IMR-90 (cell line): Measurements from ENCODE around the gene HFE. TPM values are rescaled to one million over a fixed set of nuclear protein-coding genes. Genes with fewer than 3 reads are reported as not detected.

Source experiments
- ATAC-seq: fragments of 200-7000 bp; cut with Tn5 transposase; 2 replicates; pipeline ENCODE4 v1.9.1; 2020; ENCODE audit warnings: low read depth, mild to moderate bottlenecking, moderate library complexity
- BruUV-seq: library from RNA; stranded (reverse); fragments of 400-500 nt; replicated peaks from 2 replicates; lab custom pipeline; 2021; lab: Mats Ljungman, UMichigan
- CTCF ChIA-PET: fragments of 300-600 bp; formaldehyde crosslinking; extraction: SDS; loops from one replicate; lab custom pipeline; 2021; ENCODE audit warnings: antibody characterized with exemption; lab: Yijun Ruan, JAX
- POLR2A ChIA-PET: fragments of 300-600 bp; sonication (Branson Sonifier 250); formaldehyde crosslinking; loops from one replicate; lab custom pipeline; 2022; ENCODE audit warnings: antibody characterized with exemption; ENCODE audit not compliant: unreplicated experiment; lab: Charles Lee
- DNase-seq: peaks from one replicate; pipeline ENCODE4 v3.0.0; 2013
- H2AFZ ChIP-seq: replicated peaks from 2 replicates; pipeline ENCODE3; 2013; ENCODE audit warnings: low read length, mild to moderate bottlenecking; ENCODE audit not compliant: poor library complexity
- H2AK5ac ChIP-seq: 2 replicates; pipeline ENCODE4 v1.6.1; 2013; ENCODE audit warnings: low read depth, low read length, inconsistent platforms
- H2AK9ac ChIP-seq: replicated peaks from 2 replicates; pipeline ENCODE3; 2013; ENCODE audit warnings: mild to moderate bottlenecking, low read depth, low read length, moderate library complexity; ENCODE audit not compliant: poor library complexity
- H2BK120ac ChIP-seq: 2 replicates; pipeline ENCODE4 v1.6.1; 2013; ENCODE audit warnings: low read depth, low read length, inconsistent platforms
- H2BK15ac ChIP-seq: 3 replicates; pipeline ENCODE4 v1.6.1; 2013; ENCODE audit warnings: low read depth, low read length, inconsistent platforms
- H2BK20ac ChIP-seq: 2 replicates; pipeline ENCODE4 v1.6.1; 2013; ENCODE audit warnings: low read depth, mild to moderate bottlenecking, inconsistent platforms, low read length, moderate library complexity
- H2BK5ac ChIP-seq: 2 replicates; pipeline ENCODE4 v1.6.1; 2013; ENCODE audit warnings: mild to moderate bottlenecking, low read depth, low read length, inconsistent platforms; ENCODE audit not compliant: poor library complexity, severe bottlenecking
- H3K14ac ChIP-seq: replicated peaks from 2 replicates; pipeline ENCODE4 v1.6.1; 2013; ENCODE audit warnings: low read depth, low read length, inconsistent platforms
- H3K18ac ChIP-seq: 2 replicates; pipeline ENCODE4 v1.6.1; 2013; ENCODE audit warnings: low read depth, low read length, control low read depth
- H3K23ac ChIP-seq: 2 replicates; pipeline ENCODE4 v1.6.1; 2013; ENCODE audit warnings: low read depth, low read length, inconsistent platforms
- H3K27ac ChIP-seq: 2 replicates; pipeline ENCODE4 v1.5.1; 2013; ENCODE audit warnings: mild to moderate bottlenecking, control low read depth, low read length; ENCODE audit not compliant: insufficient read depth
- H3K27me3 ChIP-seq: 2 replicates; pipeline ENCODE4 v1.6.1; 2013; ENCODE audit warnings: low read length; ENCODE audit not compliant: control insufficient read depth, insufficient read depth
- H3K36me3 ChIP-seq: 2 replicates; pipeline ENCODE4 v1.6.1; 2013; ENCODE audit warnings: low read length, mixed read lengths; ENCODE audit not compliant: control insufficient read depth, insufficient read depth
- H3K4ac ChIP-seq: 2 replicates; pipeline ENCODE4 v1.6.1; 2013; ENCODE audit warnings: low read depth, low read length, inconsistent platforms
- H3K4me1 ChIP-seq: 2 replicates; pipeline ENCODE4 v1.6.1; 2013; ENCODE audit warnings: low read length, mixed read lengths; ENCODE audit not compliant: control insufficient read depth, insufficient read depth
- H3K4me2 ChIP-seq: 2 replicates; pipeline ENCODE4 v1.6.1; 2013; ENCODE audit warnings: low read depth, mild to moderate bottlenecking, control low read depth, low read length, moderate library complexity
- H3K4me3 ChIP-seq: 2 replicates; pipeline ENCODE4 v1.5.1; 2013; ENCODE audit warnings: low read depth, mild to moderate bottlenecking, control low read depth, low read length, moderate library complexity; ENCODE audit not compliant: insufficient read depth
- H3K56ac ChIP-seq: 2 replicates; pipeline ENCODE4 v1.6.1; 2013; ENCODE audit warnings: low read length, inconsistent platforms; ENCODE audit not compliant: insufficient read depth; ENCODE audit errors: extremely low read depth
- H3K79me1 ChIP-seq, 2 experiments: 2 replicates each; pipeline ENCODE4 v1.6.1; 2013; ENCODE audit warnings: low read length in 2 of 2, inconsistent platforms in 1 of 2, low read depth in 1 of 2
- H3K9ac ChIP-seq: 2 replicates; pipeline ENCODE4 v1.6.1; 2013; ENCODE audit warnings: low read depth, low read length, control low read depth
- H3K9me1 ChIP-seq: 2 replicates; pipeline ENCODE4 v1.6.1; 2013; ENCODE audit warnings: low read length, inconsistent platforms; ENCODE audit not compliant: insufficient read depth
- H3K9me3 ChIP-seq: 2 replicates; pipeline ENCODE4 v1.6.1; 2013; ENCODE audit warnings: low read length; ENCODE audit not compliant: control insufficient read depth, insufficient read depth
- H4K20me1 ChIP-seq: 2 replicates; pipeline ENCODE4 v1.6.1; 2013; ENCODE audit warnings: low read length, inconsistent platforms; ENCODE audit not compliant: insufficient read depth
- H4K5ac ChIP-seq: 2 replicates; pipeline ENCODE4 v1.6.1; 2013; ENCODE audit warnings: mild to moderate bottlenecking, low read depth, low read length, control low read depth
- H4K8ac ChIP-seq, 2 experiments: 2 replicates each; pipeline ENCODE4 v1.6.1; 2013; ENCODE audit warnings: low read depth in 2 of 2, low read length in 2 of 2, control low read depth in 1 of 2, inconsistent platforms in 1 of 2
- H4K91ac ChIP-seq: 2 replicates; pipeline ENCODE4 v1.6.1; 2013; ENCODE audit warnings: low read depth, low read length, inconsistent platforms; ENCODE audit not compliant: insufficient read depth
- BHLHE40 ChIP-seq: fragments of 150-350 bp; IDR thresholded peaks from 2 replicates; pipeline ENCODE4 v1.6.1; 2016; ENCODE audit warnings: mild to moderate bottlenecking, low read depth, low read length
- CEBPB ChIP-seq: IDR thresholded peaks from 2 replicates; pipeline ENCODE4 v1.6.1; 2012; ENCODE audit warnings: low read depth, low read length, improper control_type of control experiment
- CHD1 ChIP-seq: IDR thresholded peaks from 2 replicates; pipeline ENCODE4 v1.6.1; 2012; ENCODE audit warnings: low read depth, low read length, improper control_type of control experiment
- MAFK ChIP-seq: IDR thresholded peaks from 2 replicates; pipeline ENCODE4 v1.6.1; 2012; ENCODE audit warnings: low read depth, low read length, improper control_type of control experiment
- MAZ ChIP-seq: IDR thresholded peaks from 2 replicates; pipeline ENCODE4 v1.6.1; 2012; ENCODE audit warnings: low read depth, mild to moderate bottlenecking, low read length, improper control_type of control experiment, moderate library complexity, borderline replicate concordance
- MXI1 ChIP-seq: IDR thresholded peaks from 2 replicates; pipeline ENCODE4 v1.6.1; 2012; ENCODE audit warnings: low read depth, mild to moderate bottlenecking, low read length, moderate library complexity, borderline replicate concordance
- NFE2L2 ChIP-seq: fragments of 150-350 bp; IDR thresholded peaks from 2 replicates; pipeline ENCODE4 v1.6.1; 2016; ENCODE audit warnings: low read depth, mild to moderate bottlenecking, low read length
- POLR2A ChIP-seq: IDR thresholded peaks from 2 replicates; pipeline ENCODE4 v1.6.1; 2012; ENCODE audit warnings: mild to moderate bottlenecking, low read depth, low read length
- RAD21 ChIP-seq: IDR thresholded peaks from 2 replicates; pipeline ENCODE4 v1.6.1; 2012; ENCODE audit warnings: low read length, improper control_type of control experiment
- RCOR1 ChIP-seq: IDR thresholded peaks from 2 replicates; pipeline ENCODE4 v1.6.1; 2012; ENCODE audit warnings: mild to moderate bottlenecking, low read length, improper control_type of control experiment; ENCODE audit not compliant: insufficient replicate concordance
- RFX5 ChIP-seq: IDR thresholded peaks from 2 replicates; pipeline ENCODE4 v1.8.0; 2012; ENCODE audit warnings: low read depth, mild to moderate bottlenecking, low read length, moderate library complexity
- SMC3 ChIP-seq: fragments of 150-350 bp; IDR thresholded peaks from 2 replicates; pipeline ENCODE4 v1.6.1; 2016; ENCODE audit warnings: low read depth, mild to moderate bottlenecking, antibody characterized with exemption, low read length, moderate library complexity
- WGBS, 2 experiments: methylation state at CpG; one replicate each; pipeline versions ENCODE4 v1.1.5 to v1.1.7; 2013; ENCODE audit warnings: missing lambda C conversion rate in 2 of 2; ENCODE audit not compliant: insufficient read length in 1 of 2; ENCODE audit errors: extremely low coverage in 2 of 2; 5-methylcytosine and 5-hydroxymethylcytosine counted together
- dilution Hi-C: fragments of 300-500 bp; cut with HindIII; formaldehyde crosslinking; loops from one replicate; pipeline ENCODE4 v1.14.3; 2018; ENCODE audit warnings: low sequenced_read_pairs; ENCODE audit not compliant: unreplicated experiment
- in situ Hi-C: fragments of 300-500 bp; cut with MboI; formaldehyde crosslinking; loops from 3 replicates; pipeline ENCODE4 v1.14.3; 2019; ENCODE audit warnings: low sequenced_read_pairs, inconsistent platforms, mixed read lengths
- intact Hi-C: fragments of 100-400 bp; cut with micrococcal nuclease; formaldehyde crosslinking; loops from 2 replicates; pipeline ENCODE4 v1.10.0; 2022
- polyA plus RNA-seq, 3 experiments: library from polyadenylated mRNA; depleted of rRNA; stranded (reverse); fragments of >200 nt; gene quantifications; 2 replicates each; pipeline ENCODE4 v1.2.3, GENCODE V29; 2012; ENCODE audit warnings: low replicate concordance in 1 of 3
- total RNA-seq: library from RNA; depleted of rRNA; stranded (reverse); fragments of >200 nt; gene quantifications from 2 replicates; pipeline ENCODE4 v1.2.3, GENCODE V29; 2012
- TF ChIP-seq, protein P1 (sequence below): fragments of 150-350 bp; IDR thresholded peaks from 2 replicates; pipeline ENCODE4 v1.6.1; 2017; ENCODE audit warnings: mild to moderate bottlenecking, antibody characterized with exemption, low read length, low read depth
- TF ChIP-seq, protein P2 (sequence below): conservative IDR thresholded peaks from 2 replicates; pipeline ENCODE4 v1.5.1; 2012; ENCODE audit warnings: mild to moderate bottlenecking, low read depth, low read length, improper control_type of control experiment

Gene HFE
- total and polyA plus RNA-seq, 2 of the 4 experiments (the other 2 are of a cell fraction), result 14.9 to 15.7 TPM

- Histone ChIP-seq H4K5ac (peak overlapping the region; percentile 88), H3K27ac (peak overlapping the region; percentile 90), H3K27me3 (no peaks in the 10 kb centered on the region), H3K9ac (peak overlapping the region; percentile 90), H2BK5ac (peak overlapping the region; percentile 88), H2BK15ac (peak overlapping the region; percentile 53; the same call in 1 of the 3 replicates), H2AK5ac (no peak overlapping the region), H3K9me3 (no peaks in the 10 kb centered on the region), H4K8ac (peak overlapping the region; percentile 58 to 90), H2BK20ac (peak overlapping the region; percentile 82), H4K20me1 (no peaks in the 10 kb centered on the region), H2AFZ (peak overlapping the region; percentile 81), H2BK120ac (peak overlapping the region; percentile 92), H3K14ac (peak overlapping the region; percentile 90), H3K36me3 (no peaks in the 10 kb centered on the region), H3K4me3 (peak overlapping the region; percentile 77), H3K79me1 (peaks cover 0 to 3% of the 10 kb centered on the region in 2 experiments; a peak in 1 of 4 replicates), H3K18ac (peak overlapping the region; percentile 78), H3K23ac (peak overlapping the region; percentile 91), H3K4me1 (peaks cover 2% of the 10 kb centered on the region; the same call in 1 of the 2 replicates), H3K56ac (peak overlapping the region; percentile 98), H3K9me1 (no peaks in the 10 kb centered on the region), H3K4me2 (peak overlapping the region; percentile 90), H4K91ac (peak overlapping the region; percentile 88), H3K4ac (peak overlapping the region; percentile 90), H2AK9ac (peak overlapping the region; percentile 86)
- in situ Hi-C loops, result no loop called here
- dilution Hi-C loops, result no loop called here
- ATAC-seq, result 0 out of 2 replicates have a peak, but pooled peaks have one; percentile 4
- POLR2A ChIA-PET, result interaction anchor here (0.5 to 1.9 kb wide), 6 partner anchors 11 to 143 kb away, joined by 3 to 12 read pairs (median 4); a partner anchor contains a TSS
- CTCF ChIA-PET, result interaction anchor here (1.4 kb wide), 1 partner anchor 31 kb away, joined by 3 read pairs; the partner anchor contains the start of gene HFE
- BruUV-seq, result no TSS peak
- WGBS, 2 experiments, result no CpG with 5 or more reads among the region's 14 CpGs
- intact Hi-C loops, result no loop called here
- DNase-seq, result peak; percentile 11
- TF ChIP-seq CHD1, result no peak
- TF ChIP-seq CEBPB, result no peak
- TF ChIP-seq SMC3, result no peak
- no peak for TF ChIP-seq RFX5
- no peak for TF ChIP-seq MAFK
- no peak for TF ChIP-seq MXI1
- TF ChIP-seq BHLHE40, result no peak
- TF ChIP-seq, protein P1, sequence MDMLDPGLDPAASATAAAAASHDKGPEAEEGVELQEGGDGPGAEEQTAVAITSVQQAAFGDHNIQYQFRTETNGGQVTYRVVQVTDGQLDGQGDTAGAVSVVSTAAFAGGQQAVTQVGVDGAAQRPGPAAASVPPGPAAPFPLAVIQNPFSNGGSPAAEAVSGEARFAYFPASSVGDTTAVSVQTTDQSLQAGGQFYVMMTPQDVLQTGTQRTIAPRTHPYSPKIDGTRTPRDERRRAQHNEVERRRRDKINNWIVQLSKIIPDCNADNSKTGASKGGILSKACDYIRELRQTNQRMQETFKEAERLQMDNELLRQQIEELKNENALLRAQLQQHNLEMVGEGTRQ, result no peak
- TF ChIP-seq NFE2L2, result no peak
- TF ChIP-seq RAD21, result no peak
- TF ChIP-seq POLR2A, result no peak
- TF ChIP-seq, protein P2, sequence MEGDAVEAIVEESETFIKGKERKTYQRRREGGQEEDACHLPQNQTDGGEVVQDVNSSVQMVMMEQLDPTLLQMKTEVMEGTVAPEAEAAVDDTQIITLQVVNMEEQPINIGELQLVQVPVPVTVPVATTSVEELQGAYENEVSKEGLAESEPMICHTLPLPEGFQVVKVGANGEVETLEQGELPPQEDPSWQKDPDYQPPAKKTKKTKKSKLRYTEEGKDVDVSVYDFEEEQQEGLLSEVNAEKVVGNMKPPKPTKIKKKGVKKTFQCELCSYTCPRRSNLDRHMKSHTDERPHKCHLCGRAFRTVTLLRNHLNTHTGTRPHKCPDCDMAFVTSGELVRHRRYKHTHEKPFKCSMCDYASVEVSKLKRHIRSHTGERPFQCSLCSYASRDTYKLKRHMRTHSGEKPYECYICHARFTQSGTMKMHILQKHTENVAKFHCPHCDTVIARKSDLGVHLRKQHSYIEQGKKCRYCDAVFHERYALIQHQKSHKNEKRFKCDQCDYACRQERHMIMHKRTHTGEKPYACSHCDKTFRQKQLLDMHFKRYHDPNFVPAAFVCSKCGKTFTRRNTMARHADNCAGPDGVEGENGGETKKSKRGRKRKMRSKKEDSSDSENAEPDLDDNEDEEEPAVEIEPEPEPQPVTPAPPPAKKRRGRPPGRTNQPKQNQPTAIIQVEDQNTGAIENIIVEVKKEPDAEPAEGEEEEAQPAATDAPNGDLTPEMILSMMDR, result no peak
- no peak for TF ChIP-seq MAZ
- TF ChIP-seq RCOR1, result no peak
These were observed 30.5 kb upstream of the HFE start for GRCh38 chr6:26056583-26057350.
